ENCODE results near the gene SYNC. TPM values are rescaled to one million over a fixed set of nuclear protein-coding genes. Genes with fewer than 3 reads are reported as not detected.
"Not testable (repeated sequence)": the region's sequence is repeated elsewhere in the genome, so short reads cannot be mapped to it uniquely, and the experiment has no call there.

Gene SYNC
- total and polyA plus RNA-seq, 2 donors, result 0.66 to 2.5 TPM

DNA sequence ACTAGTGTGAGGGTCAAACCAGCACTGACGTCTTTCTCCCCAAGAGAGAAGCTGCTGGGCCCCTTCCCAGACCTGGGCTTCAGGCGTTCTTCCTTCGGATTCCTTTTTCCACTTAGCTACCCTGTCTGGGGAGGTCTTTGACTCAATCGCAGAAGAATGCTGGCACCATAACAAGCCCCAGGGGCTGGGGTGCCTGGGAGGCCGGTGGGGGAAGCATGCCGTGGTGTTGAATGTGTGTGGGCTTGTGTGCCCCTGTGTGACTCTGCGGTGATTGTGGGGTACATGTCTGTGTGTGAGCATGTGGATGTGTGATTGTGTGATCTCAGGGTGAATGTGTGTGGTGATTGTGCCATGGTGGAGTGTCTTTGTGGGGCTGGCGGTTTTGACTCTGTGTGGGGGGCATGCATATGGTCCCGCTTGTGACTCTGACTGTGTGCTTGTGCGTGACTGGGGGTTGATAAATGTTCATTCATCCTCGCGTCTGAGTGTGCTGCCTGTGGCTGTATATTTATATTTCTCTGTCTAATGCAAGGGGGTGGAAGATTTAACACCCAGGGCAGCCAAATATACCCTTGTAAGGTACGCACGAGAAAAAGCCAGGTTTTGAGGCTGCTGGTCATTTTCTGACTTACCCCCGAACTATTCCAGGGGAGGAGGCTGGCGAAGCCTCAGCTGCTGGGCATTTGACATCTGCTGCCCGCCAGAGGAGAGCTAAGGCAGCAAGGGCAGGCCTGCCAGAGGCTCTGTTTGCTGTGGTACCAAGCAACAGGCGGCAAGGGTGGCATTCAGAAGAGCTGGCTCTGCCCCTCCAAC is 1.1 kb upstream of the SYNC start:
- Histone ChIP-seq H3K4me3 (ENCODE audit: low read length in 2 of 2) (no peak overlapping the region), H3K4me1 (ENCODE audit: control insufficient read depth in 2 of 2, insufficient read depth in 2 of 2, low read length in 2 of 2) (peaks cover 0 to 16% of the 10 kb centered on the region in 2 donors), H3K36me3 (ENCODE audit: control insufficient read depth in 2 of 2, insufficient read depth in 2 of 2, low read length in 1 of 2) (no peaks in the 10 kb centered on the region), H3K27me3 (ENCODE audit: control insufficient read depth in 2 of 2, insufficient read depth in 1 of 2, low read length in 1 of 2) (peaks cover 21 to 43% of the 10 kb centered on the region in 2 donors), H3K27ac (ENCODE audit: low read depth in 1 of 2, low read length in 1 of 2) (no peak overlapping the region), H3K9me3 (ENCODE audit: control insufficient read depth in 2 of 2, insufficient read depth in 1 of 2, low read length in 1 of 2) (peaks cover 0 to 3% of the 10 kb centered on the region in 2 donors)
- WGBS, result 76% methylated on average over 18 of the region's 18 CpGs
- no peak for DNase-seq (ENCODE audit: low read depth in 6 of 9, low spot score in 9 of 9)

DNA sequence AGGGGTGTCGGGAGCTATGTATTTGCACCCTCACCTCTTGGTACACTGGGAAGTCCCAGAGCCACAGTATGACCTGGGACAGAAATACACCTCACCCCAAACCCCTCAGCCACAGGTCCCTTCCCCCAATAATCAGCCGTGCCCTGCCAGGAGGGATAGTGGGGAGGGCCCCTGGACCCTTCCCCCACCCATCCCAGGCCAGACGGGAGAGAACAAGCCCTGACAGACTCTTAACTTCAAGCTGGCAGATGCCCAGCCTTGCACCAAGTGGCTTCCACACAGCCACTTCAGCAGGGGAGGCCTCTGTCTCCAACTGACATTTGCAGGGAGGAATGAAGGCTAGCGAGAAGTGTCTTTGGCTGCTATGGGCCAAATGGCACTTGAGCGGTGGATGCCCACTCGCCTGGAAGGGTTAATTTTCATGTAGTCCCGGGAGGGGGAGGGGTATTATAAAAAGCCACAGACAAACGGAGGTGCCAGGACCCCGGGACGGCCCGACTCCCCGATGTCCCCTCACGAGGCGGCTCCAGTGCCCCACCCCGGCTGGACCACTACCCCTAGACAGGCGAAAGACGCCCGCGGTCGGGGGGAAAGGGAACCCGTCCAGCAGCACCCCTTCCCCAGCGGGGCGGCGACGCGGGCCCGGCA is 495 bp downstream of the SYNC start:
- no peak for DNase-seq (ENCODE audit: low read depth in 6 of 9, low spot score in 9 of 9)
- no peaks in the 10 kb centered on the region for H3K36me3 ChIP-seq (ENCODE audit: control insufficient read depth in 2 of 2, insufficient read depth in 2 of 2, low read length in 1 of 2)
- H3K27ac ChIP-seq (ENCODE audit: low read depth in 1 of 2, low read length in 1 of 2), result no peak overlapping the region
- H3K4me3 ChIP-seq (ENCODE audit: low read length in 2 of 2), result peak overlapping the region in 1 of 2 donors; percentile 31
- 24% methylated on average over 27 of the region's 27 CpGs for WGBS
- peaks cover 0 to 3% of the 10 kb centered on the region in 2 donors for H3K9me3 ChIP-seq (ENCODE audit: control insufficient read depth in 2 of 2, insufficient read depth in 1 of 2, low read length in 1 of 2)
- peaks cover 21 to 43% of the 10 kb centered on the region in 2 donors for H3K27me3 ChIP-seq (ENCODE audit: control insufficient read depth in 2 of 2, insufficient read depth in 1 of 2, low read length in 1 of 2)
- H3K4me1 ChIP-seq (ENCODE audit: control insufficient read depth in 2 of 2, insufficient read depth in 2 of 2, low read length in 2 of 2), result peaks cover 0 to 16% of the 10 kb centered on the region in 2 donors

DNA sequence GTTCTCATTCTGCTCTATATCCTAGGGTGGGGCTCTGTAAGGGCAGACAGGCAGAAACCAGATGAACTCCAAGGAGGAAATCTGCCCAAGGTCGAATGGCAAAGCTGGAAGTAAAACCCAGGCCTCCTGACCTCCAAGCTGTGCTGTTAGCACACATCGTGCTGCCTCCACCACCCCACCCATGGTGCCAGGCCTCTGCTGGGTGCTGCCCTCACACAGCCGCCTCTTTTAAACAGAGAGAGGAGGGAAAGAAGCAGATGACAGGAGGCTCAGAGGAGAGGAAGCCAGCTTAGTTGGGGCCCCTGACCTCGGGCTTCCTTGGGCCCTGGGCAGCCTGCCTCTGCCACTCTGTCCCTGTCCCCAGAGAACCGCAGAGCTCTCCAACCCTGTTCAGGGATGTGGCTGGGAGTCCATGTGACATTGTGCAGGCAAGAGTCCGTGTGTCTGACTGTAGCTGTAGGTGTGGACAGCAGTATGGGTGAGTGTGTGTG is 1.1 kb downstream of the SYNC start:
- Histone ChIP-seq H3K27me3 (ENCODE audit: control insufficient read depth in 2 of 2, insufficient read depth in 1 of 2, low read length in 1 of 2) (peaks cover 21 to 43% of the 10 kb centered on the region in 2 donors), H3K4me1 (ENCODE audit: control insufficient read depth in 2 of 2, insufficient read depth in 2 of 2, low read length in 2 of 2) (peaks cover 0 to 16% of the 10 kb centered on the region in 2 donors), H3K36me3 (ENCODE audit: control insufficient read depth in 2 of 2, insufficient read depth in 2 of 2, low read length in 1 of 2) (no peaks in the 10 kb centered on the region), H3K9me3 (ENCODE audit: control insufficient read depth in 2 of 2, insufficient read depth in 1 of 2, low read length in 1 of 2) (peaks cover 0 to 3% of the 10 kb centered on the region in 2 donors), H3K4me3 (ENCODE audit: low read length in 2 of 2) (no peak overlapping the region), H3K27ac (ENCODE audit: low read depth in 1 of 2, low read length in 1 of 2) (no peak overlapping the region)
- no peak for DNase-seq (ENCODE audit: low read depth in 6 of 9, low spot score in 9 of 9)
- 75% methylated on average over 6 of the region's 6 CpGs for WGBS

DNA sequence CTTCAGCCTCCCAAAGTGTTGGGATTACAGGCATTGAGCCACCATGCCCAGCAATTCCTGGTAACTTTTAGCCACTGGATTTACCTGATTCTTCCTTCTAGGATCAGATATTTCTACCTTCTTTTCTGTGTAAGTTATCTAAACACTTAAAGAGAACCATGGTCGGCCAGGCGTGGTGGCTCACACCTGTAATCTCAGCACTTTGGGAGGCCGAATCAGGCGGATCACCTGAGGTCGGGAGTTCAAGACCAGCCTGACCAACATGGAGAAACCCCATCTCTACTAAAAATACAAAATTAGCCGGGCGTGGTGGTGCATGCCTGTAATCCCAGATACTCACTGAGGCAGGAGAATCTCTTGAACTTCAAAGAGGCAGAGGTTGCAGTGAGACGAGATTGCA is 5.6 kb downstream of the SYNC start:
- H3K36me3 ChIP-seq (ENCODE audit: control insufficient read depth in 2 of 2, insufficient read depth in 2 of 2, low read length in 1 of 2); H3K4me3 ChIP-seq (ENCODE audit: low read length in 2 of 2); H3K4me1 ChIP-seq (ENCODE audit: control insufficient read depth in 2 of 2, insufficient read depth in 2 of 2, low read length in 2 of 2); H3K9me3 ChIP-seq (ENCODE audit: control insufficient read depth in 2 of 2, insufficient read depth in 1 of 2, low read length in 1 of 2); DNase-seq (ENCODE audit: low read depth in 6 of 9, low spot score in 9 of 9); H3K27ac ChIP-seq (ENCODE audit: low read depth in 1 of 2, low read length in 1 of 2): not testable (repeated sequence)
- peaks cover 9 to 11% of the 10 kb centered on the region in 2 donors for H3K27me3 ChIP-seq (ENCODE audit: control insufficient read depth in 2 of 2, insufficient read depth in 1 of 2, low read length in 1 of 2)
- WGBS, result 97% methylated on average over 8 of the region's 8 CpGs

DNA sequence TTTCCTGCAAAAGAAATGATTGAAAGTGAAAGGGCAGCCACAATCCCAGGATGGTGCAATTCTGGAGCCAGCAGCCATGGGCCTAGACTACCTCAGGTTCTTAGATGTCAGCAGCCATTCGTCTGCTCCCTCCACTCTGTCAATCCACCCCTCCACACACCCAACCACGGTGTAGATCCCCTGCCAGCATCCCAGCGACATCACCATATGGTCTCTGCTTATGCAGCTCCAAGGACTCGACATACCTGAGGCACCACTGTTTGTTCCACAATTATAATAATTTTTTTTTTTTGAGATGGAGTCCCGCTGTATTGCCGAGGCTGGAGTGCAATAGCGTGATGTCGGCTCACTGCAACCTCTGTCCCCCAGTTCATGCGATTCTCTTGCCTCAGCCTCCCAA is 6.5 kb downstream of the SYNC start:
- over 99% methylated on average over 9 of the region's 9 CpGs for WGBS
- H3K9me3 ChIP-seq (ENCODE audit: control insufficient read depth in 2 of 2, insufficient read depth in 1 of 2, low read length in 1 of 2), result no peaks in the 10 kb centered on the region
- H3K4me3 ChIP-seq (ENCODE audit: low read length in 2 of 2), result no peak overlapping the region
- no peaks in the 10 kb centered on the region for H3K36me3 ChIP-seq (ENCODE audit: control insufficient read depth in 2 of 2, insufficient read depth in 2 of 2, low read length in 1 of 2)
- DNase-seq (ENCODE audit: low read depth in 6 of 9, low spot score in 9 of 9), result no peak
- peaks cover 0 to 1% of the 10 kb centered on the region in 2 donors for H3K27me3 ChIP-seq (ENCODE audit: control insufficient read depth in 2 of 2, insufficient read depth in 1 of 2, low read length in 1 of 2)
- no peak overlapping the region for H3K27ac ChIP-seq (ENCODE audit: low read depth in 1 of 2, low read length in 1 of 2)
- H3K4me1 ChIP-seq (ENCODE audit: control insufficient read depth in 2 of 2, insufficient read depth in 2 of 2, low read length in 2 of 2), result no peaks in the 10 kb centered on the region

DNA sequence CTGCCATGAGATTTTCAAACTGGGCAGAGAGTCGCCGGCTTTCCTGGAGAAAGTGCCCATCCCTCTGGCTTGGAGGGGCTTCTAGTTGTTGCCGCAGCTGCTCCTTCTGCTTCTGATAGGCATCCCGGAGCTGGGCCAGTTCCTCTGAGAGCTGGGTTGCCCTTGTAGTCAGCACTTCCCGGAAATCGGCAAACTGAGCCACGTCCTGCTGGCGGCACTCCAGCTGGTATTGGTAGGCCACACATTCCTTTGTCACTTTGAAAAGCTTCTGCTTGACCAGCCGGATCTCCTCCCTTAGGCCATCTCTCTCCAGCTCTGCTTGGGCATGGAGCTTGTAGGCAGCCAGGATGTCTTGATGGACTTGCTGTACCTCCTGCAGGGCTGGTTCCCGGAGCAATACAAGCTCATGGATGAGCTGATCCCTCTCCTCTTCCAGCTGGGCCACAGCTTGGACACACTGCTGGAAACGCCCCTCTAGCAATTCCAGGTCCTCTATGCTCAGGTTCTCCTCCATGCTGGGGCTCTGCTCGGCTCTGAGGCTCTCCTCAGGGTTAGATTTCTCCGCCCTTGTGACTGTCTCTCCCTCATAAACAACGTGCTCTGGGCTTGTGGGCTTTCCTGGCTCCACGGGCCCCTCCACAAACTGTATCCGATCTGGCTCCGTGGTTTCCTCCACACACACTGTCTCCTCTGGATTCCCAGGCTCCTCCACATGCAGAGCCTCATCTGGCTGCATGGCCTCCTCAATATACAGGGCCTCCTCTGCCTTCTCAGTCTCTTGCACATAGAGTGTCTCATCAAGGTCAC is 7.3 kb downstream of the SYNC start:
- H3K4me1 ChIP-seq (ENCODE audit: control insufficient read depth in 2 of 2, insufficient read depth in 2 of 2, low read length in 2 of 2), result no peaks in the 10 kb centered on the region
- no peak overlapping the region for H3K27ac ChIP-seq (ENCODE audit: low read depth in 1 of 2, low read length in 1 of 2)
- no peaks in the 10 kb centered on the region for H3K27me3 ChIP-seq (ENCODE audit: control insufficient read depth in 2 of 2, insufficient read depth in 1 of 2, low read length in 1 of 2)
- H3K4me3 ChIP-seq (ENCODE audit: low read length in 2 of 2), result no peak overlapping the region
- DNase-seq (ENCODE audit: low read depth in 6 of 9, low spot score in 9 of 9), result no peak
- H3K36me3 ChIP-seq (ENCODE audit: control insufficient read depth in 2 of 2, insufficient read depth in 2 of 2, low read length in 1 of 2), result no peaks in the 10 kb centered on the region
- no peaks in the 10 kb centered on the region for H3K9me3 ChIP-seq (ENCODE audit: control insufficient read depth in 2 of 2, insufficient read depth in 1 of 2, low read length in 1 of 2)
- 85% methylated on average over 17 of the region's 17 CpGs for WGBS

DNA sequence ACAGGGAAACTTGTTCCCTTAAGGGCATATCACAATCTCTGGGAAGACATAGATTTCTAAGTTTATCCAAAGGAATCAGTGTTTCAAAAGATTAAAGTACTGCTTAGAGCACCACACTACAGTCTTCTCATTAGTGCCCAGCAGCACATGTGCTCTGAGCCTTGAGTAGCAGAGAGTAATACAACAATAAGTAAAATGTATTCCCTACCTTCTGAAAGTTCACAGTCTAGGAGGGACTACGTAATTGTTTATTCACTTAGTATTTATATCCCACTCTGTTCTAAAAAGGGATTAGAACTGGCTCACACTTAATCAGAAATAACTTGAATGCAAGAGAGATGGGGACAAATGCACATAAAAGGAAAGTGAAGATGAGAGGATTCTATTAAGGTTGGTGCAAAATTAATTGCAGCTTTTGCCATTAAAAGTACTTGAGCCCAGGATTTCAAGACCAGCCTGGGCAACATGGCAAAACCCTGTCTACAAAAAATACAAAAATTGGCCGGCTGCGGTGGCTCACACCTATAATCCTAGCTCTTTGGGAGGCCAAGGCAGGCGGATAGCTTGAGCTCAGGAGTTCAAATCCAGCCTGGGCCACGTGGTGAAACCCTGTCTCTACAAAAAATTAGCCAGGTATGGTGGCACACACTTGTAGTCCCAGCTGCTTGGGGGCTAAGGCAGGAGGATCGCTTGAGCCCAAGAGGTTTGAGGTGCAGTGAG is 9.0 kb downstream of the SYNC start:
- H3K4me1 ChIP-seq (ENCODE audit: control insufficient read depth in 2 of 2, insufficient read depth in 2 of 2, low read length in 2 of 2), result no peaks in the 10 kb centered on the region
- H3K27ac ChIP-seq (ENCODE audit: low read depth in 1 of 2, low read length in 1 of 2), result peak overlapping the region in 1 of 2 donors; percentile 18
- DNase-seq (ENCODE audit: low read depth in 6 of 9, low spot score in 9 of 9), result no peak
- 98% methylated on average over 6 of the region's 6 CpGs for WGBS
- H3K36me3 ChIP-seq (ENCODE audit: control insufficient read depth in 2 of 2, insufficient read depth in 2 of 2, low read length in 1 of 2), result peaks cover 0 to 2% of the 10 kb centered on the region in 2 donors
- H3K9me3 ChIP-seq (ENCODE audit: control insufficient read depth in 2 of 2, insufficient read depth in 1 of 2, low read length in 1 of 2), result no peaks in the 10 kb centered on the region
- no peaks in the 10 kb centered on the region for H3K27me3 ChIP-seq (ENCODE audit: control insufficient read depth in 2 of 2, insufficient read depth in 1 of 2, low read length in 1 of 2)
- H3K4me3 ChIP-seq (ENCODE audit: low read length in 2 of 2), result no peak overlapping the region

DNA sequence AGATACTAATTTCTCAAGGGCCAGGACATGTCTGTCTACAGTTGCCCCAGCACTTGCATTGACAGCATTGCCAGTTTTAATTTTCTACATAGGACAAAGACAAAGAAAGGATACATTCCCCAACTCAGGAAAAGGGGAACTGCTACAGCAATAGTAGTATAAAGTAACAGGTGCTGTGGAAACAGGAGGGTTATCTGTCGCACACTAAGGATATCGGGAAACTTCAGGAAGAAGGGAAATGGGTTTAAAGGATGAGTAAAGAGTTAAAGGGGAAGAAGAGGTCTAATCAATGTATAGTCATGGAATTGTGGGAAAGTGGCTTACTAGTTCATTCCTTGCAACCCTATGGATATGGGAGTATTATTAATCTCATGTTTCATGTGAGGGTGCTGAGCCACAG is 16.2 kb downstream of the SYNC start:
- Histone ChIP-seq H3K36me3 (ENCODE audit: control insufficient read depth in 2 of 2, insufficient read depth in 2 of 2, low read length in 1 of 2) (peaks cover 28 to 58% of the 10 kb centered on the region in 2 donors), H3K27ac (ENCODE audit: low read depth in 1 of 2, low read length in 1 of 2) (no peak overlapping the region), H3K4me1 (ENCODE audit: control insufficient read depth in 2 of 2, insufficient read depth in 2 of 2, low read length in 2 of 2) (no peaks in the 10 kb centered on the region), H3K9me3 (ENCODE audit: control insufficient read depth in 2 of 2, insufficient read depth in 1 of 2, low read length in 1 of 2) (no peaks in the 10 kb centered on the region), H3K27me3 (ENCODE audit: control insufficient read depth in 2 of 2, insufficient read depth in 1 of 2, low read length in 1 of 2) (no peaks in the 10 kb centered on the region), H3K4me3 (ENCODE audit: low read length in 2 of 2) (no peak overlapping the region)
- WGBS, result 98% methylated on average over 2 of the region's 2 CpGs
- DNase-seq (ENCODE audit: low read depth in 6 of 9, low spot score in 9 of 9), result no peak
